ENCODE results near the gene CPED1. TPM values are rescaled to one million over a fixed set of nuclear protein-coding genes. Genes with fewer than 3 reads are reported as not detected.

CPED1 gene
- total and polyA plus RNA-seq, 2 experiments from 2014 or later: 0.17 to 0.47 TPM

- TF ChIP-seq, protein P1, sequence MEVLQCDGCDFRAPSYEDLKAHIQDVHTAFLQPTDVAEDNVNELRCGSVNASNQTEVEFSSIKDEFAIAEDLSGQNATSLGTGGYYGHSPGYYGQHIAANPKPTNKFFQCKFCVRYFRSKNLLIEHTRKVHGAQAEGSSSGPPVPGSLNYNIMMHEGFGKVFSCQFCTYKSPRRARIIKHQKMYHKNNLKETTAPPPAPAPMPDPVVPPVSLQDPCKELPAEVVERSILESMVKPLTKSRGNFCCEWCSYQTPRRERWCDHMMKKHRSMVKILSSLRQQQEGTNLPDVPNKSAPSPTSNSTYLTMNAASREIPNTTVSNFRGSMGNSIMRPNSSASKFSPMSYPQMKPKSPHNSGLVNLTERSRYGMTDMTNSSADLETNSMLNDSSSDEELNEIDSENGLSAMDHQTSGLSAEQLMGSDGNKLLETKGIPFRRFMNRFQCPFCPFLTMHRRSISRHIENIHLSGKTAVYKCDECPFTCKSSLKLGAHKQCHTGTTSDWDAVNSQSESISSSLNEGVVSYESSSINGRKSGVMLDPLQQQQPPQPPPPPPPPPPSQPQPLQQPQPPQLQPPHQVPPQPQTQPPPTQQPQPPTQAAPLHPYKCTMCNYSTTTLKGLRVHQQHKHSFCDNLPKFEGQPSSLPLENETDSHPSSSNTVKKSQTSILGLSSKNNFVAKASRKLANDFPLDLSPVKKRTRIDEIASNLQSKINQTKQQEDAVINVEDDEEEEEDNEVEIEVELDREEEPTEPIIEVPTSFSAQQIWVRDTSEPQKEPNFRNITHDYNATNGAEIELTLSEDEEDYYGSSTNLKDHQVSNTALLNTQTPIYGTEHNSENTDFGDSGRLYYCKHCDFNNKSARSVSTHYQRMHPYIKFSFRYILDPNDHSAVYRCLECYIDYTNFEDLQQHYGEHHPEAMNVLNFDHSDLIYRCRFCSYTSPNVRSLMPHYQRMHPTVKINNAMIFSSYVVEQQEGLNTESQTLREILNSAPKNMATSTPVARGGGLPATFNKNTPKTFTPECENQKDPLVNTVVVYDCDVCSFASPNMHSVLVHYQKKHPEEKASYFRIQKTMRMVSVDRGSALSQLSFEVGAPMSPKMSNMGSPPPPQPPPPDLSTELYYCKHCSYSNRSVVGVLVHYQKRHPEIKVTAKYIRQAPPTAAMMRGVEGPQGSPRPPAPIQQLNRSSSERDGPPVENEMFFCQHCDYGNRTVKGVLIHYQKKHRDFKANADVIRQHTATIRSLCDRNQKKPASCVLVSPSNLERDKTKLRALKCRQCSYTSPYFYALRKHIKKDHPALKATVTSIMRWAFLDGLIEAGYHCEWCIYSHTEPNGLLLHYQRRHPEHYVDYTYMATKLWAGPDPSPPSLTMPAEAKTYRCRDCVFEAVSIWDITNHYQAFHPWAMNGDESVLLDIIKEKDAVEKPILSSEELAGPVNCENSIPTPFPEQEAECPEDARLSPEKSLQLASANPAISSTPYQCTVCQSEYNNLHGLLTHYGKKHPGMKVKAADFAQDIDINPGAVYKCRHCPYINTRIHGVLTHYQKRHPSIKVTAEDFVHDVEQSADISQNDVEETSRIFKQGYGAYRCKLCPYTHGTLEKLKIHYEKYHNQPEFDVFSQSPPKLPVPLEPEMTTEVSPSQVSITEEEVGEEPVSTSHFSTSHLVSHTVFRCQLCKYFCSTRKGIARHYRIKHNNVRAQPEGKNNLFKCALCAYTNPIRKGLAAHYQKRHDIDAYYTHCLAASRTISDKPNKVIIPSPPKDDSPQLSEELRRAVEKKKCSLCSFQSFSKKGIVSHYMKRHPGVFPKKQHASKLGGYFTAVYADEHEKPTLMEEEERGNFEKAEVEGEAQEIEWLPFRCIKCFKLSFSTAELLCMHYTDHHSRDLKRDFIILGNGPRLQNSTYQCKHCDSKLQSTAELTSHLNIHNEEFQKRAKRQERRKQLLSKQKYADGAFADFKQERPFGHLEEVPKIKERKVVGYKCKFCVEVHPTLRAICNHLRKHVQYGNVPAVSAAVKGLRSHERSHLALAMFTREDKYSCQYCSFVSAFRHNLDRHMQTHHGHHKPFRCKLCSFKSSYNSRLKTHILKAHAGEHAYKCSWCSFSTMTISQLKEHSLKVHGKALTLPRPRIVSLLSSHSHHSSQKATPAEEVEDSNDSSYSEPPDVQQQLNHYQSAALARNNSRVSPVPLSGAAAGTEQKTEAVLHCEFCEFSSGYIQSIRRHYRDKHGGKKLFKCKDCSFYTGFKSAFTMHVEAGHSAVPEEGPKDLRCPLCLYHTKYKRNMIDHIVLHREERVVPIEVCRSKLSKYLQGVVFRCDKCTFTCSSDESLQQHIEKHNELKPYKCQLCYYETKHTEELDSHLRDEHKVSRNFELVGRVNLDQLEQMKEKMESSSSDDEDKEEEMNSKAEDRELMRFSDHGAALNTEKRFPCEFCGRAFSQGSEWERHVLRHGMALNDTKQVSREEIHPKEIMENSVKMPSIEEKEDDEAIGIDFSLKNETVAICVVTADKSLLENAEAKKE (CRISPR knock-in tag; IDR thresholded peaks at IDR 0.05): no peak
Observed at GRCh38 chr7:121307021-121307574, 318.6 kb downstream of the CPED1 start (continued).

- H3K9me2 ChIP-seq (ENCODE audit: insufficient read depth): 0 out of 2 replicates have a peak, but pooled peaks cover 8% of the 10 kb centered on the region
- H3K79me2 ChIP-seq (replicated peaks; ENCODE audit: insufficient read depth): no peaks in the 10 kb centered on the region
- peaks cover 4% of the 10 kb centered on the region for H3K27me3 Mint-ChIP-seq (ENCODE audit: insufficient read depth, low read depth, poor library complexity)
- H3K4me1 Mint-ChIP-seq: no peaks in the 10 kb centered on the region; the same call in 1 of the 3 replicates
- H3K27ac ChIP-seq (ENCODE audit: low read depth): no peak overlapping the region
- no peaks in the 10 kb centered on the region for H3K36me3 Mint-ChIP-seq (ENCODE audit: low read depth)
- ATAC-seq (no peak), DNase-seq (ENCODE audit: low spot score) (no peak)
- H3K4me1 ChIP-seq (ENCODE audit: insufficient read depth): no peaks in the 10 kb centered on the region
- H3F3A ChIP-seq (replicated peaks; ENCODE audit: low read depth): no peaks in the 10 kb centered on the region
- no peaks in the 10 kb centered on the region for H4K20me1 ChIP-seq (replicated peaks; ENCODE audit: insufficient read depth)
- no peak overlapping the region for H3K4me2 ChIP-seq
- no peak overlapping the region for H3K4me3 Mint-ChIP-seq
- H3K27me3 ChIP-seq (ENCODE audit: insufficient read depth): no peaks in the 10 kb centered on the region
- 0 out of 2 replicates have a peak overlapping the region, but pooled peaks have one; percentile 8 for H3K27ac Mint-ChIP-seq
- H3K36me3 ChIP-seq (ENCODE audit: insufficient read depth): no peaks in the 10 kb centered on the region
- peak overlapping the region; percentile 47 for H2AFZ ChIP-seq
- H3K9me3 Mint-ChIP-seq: no peaks in the 10 kb centered on the region; the same call in 2 of the 3 replicates
- no peak overlapping the region for H3K4me3 ChIP-seq
- TF ChIP-seq CTCF (conservative IDR thresholded peaks at IDR 0.05; ENCODE audit: low read depth in 2 of 2): no peak
- no peak for TF ChIP-seq EZH2 (IDR thresholded peaks at IDR 0.05; ENCODE audit: low read depth, unreplicated experiment)
- TF ChIP-seq, protein P2, sequence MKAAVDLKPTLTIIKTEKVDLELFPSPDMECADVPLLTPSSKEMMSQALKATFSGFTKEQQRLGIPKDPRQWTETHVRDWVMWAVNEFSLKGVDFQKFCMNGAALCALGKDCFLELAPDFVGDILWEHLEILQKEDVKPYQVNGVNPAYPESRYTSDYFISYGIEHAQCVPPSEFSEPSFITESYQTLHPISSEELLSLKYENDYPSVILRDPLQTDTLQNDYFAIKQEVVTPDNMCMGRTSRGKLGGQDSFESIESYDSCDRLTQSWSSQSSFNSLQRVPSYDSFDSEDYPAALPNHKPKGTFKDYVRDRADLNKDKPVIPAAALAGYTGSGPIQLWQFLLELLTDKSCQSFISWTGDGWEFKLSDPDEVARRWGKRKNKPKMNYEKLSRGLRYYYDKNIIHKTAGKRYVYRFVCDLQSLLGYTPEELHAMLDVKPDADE (IDR thresholded peaks at IDR 0.05): no peak
- no peak for TF ChIP-seq EZH2phosphoT487 (IDR thresholded peaks at IDR 0.05; ENCODE audit: unreplicated experiment)
- no peak for TF ChIP-seq CREB1 (CRISPR knock-in tag; IDR thresholded peaks at IDR 0.05; ENCODE audit: low read depth)
Observed at GRCh38 chr7:121313220-121313792, 324.8 kb downstream of the CPED1 start.

All from GM23338 (cell line).